T-helper 2 cell treated with Interferon-gamma antibody and Interleukin-4, amounts not matched to agents 100 ng/mL and 5 ng/mL, for 36 hours (primary cell): ENCODE measurements around the gene SLC38A3. TPM values are rescaled to one million over a fixed set of nuclear protein-coding genes. Genes with fewer than 3 reads are reported as not detected.
"Not testable (repeated sequence)": the region's sequence is repeated elsewhere in the genome, so short reads cannot be mapped to it uniquely, and the experiment has no call there.

Source experiments
- intact Hi-C: fragments of 100-400 bp; cut with micrococcal nuclease; formaldehyde crosslinking; loops from one replicate; pipeline ENCODE4 v1.15.1; 2023
- total RNA-seq: library from RNA; stranded (reverse); gene quantifications from 2 replicates; pipeline ENCODE4 v1.2.3, GENCODE V29; 2022

The SLC38A3 gene
- total RNA-seq, 1 donor from 2014 or later = not detected

- intact Hi-C loops = no loop called here
Measured at GRCh38 chr3:50229490-50229889, 24.4 kb downstream of the SLC38A3 start.

- intact Hi-C loops = loop anchor here (10.0 kb wide), 2 partner anchors 295 to 1155 kb away; partner anchors contain the start of gene MANF
Measured at GRCh38 chr3:50230104-50230793, 25.2 kb downstream of the SLC38A3 start.

GRCh38 chr3:50230794-50231125 is 25.7 kb downstream of the SLC38A3 start:
- intact Hi-C loops = loop anchor here (10.0 kb wide), 2 partner anchors 296 to 1154 kb away; partner anchors contain the start of gene MANF

GRCh38 chr3:50231581-50231980 is 26.5 kb downstream of the SLC38A3 start:
- intact Hi-C loops = loop anchor here (10.0 kb wide), 2 partner anchors 297 to 1153 kb away; partner anchors contain the start of gene MANF

- intact Hi-C loops = loop anchor here (10.0 kb wide), 2 partner anchors 298 to 1152 kb away; partner anchors contain the start of gene MANF
Measured at GRCh38 chr3:50232303-50232702, 27.2 kb downstream of the SLC38A3 start.

- intact Hi-C loops = loop anchor here (10.0 kb wide), 2 partner anchors 298 to 1152 kb away; partner anchors contain the start of gene MANF
Measured at GRCh38 chr3:50233176-50233575, 28.1 kb downstream of the SLC38A3 start.

- intact Hi-C loops = loop anchor here (1.0 to 10.0 kb wide), 5 partner anchors 63 to 1149 kb away; partner anchors contain the start of genes APEH, CISH, HYAL3 and MANF
Measured at GRCh38 chr3:50235716-50236483, 30.8 kb downstream of the SLC38A3 start, which contains the start of gene GNAI2. Gene GNAI2 (plus strand): TSS chr3:50236204. CDS start chr3:50236336, 132 bp downstream.

- intact Hi-C loops = loop anchor here (1.0 to 10.0 kb wide), 5 partner anchors 63 to 1148 kb away; partner anchors contain the start of genes APEH, CISH, HYAL3 and MANF
Measured at GRCh38 chr3:50236484-50237132, 31.5 kb downstream of the SLC38A3 start.

- intact Hi-C loops = loop anchor here (5.0 to 10.0 kb wide), 4 partner anchors 302 to 1148 kb away; partner anchors contain the start of genes APEH, CISH and MANF
Measured at GRCh38 chr3:50237133-50237651, 32.1 kb downstream of the SLC38A3 start.

- intact Hi-C loops = loop anchor here (1.0 to 10.0 kb wide), 7 partner anchors 8 to 1147 kb away; partner anchors contain the start of genes APEH, CISH and MANF
Measured at GRCh38 chr3:50237754-50238548, 32.9 kb downstream of the SLC38A3 start.

GRCh38 chr3:50238549-50239026 is 33.5 kb downstream of the SLC38A3 start:
- intact Hi-C loops = loop anchor here (1.0 to 10.0 kb wide), 7 partner anchors 8 to 1146 kb away; partner anchors contain the start of genes APEH, CISH and MANF

- intact Hi-C loops = loop anchor here (5.0 to 10.0 kb wide), 4 partner anchors 305 to 1145 kb away; partner anchors contain the start of genes APEH, CISH and MANF
Measured at GRCh38 chr3:50239649-50240048, 34.6 kb downstream of the SLC38A3 start.

- intact Hi-C loops = no loop called here
Measured at GRCh38 chr3:50241163-50241562, 36.1 kb downstream of the SLC38A3 start.

- intact Hi-C loops = no loop called here
Measured at GRCh38 chr3:50241713-50242380, 36.8 kb downstream of the SLC38A3 start.

- intact Hi-C loops = no loop called here
Measured at GRCh38 chr3:50242381-50242770, 37.3 kb downstream of the SLC38A3 start.

- intact Hi-C loops = no loop called here
Measured at GRCh38 chr3:50242851-50243542, 37.9 kb downstream of the SLC38A3 start.

- intact Hi-C loops = no loop called here
Measured at GRCh38 chr3:50243543-50243895, 38.4 kb downstream of the SLC38A3 start.

GRCh38 chr3:50244813-50245212 is 39.7 kb downstream of the SLC38A3 start:
- intact Hi-C loops = not testable (repeated sequence)
